HUES6 (cell line): ENCODE data around the gene WDR11.

Source experiments
- H3K27ac ChIP-seq: 2 replicates; pipeline ENCODE4 v1.7.0; 2013; ENCODE audit warnings: low read depth, mild to moderate bottlenecking, low read length, inconsistent platforms
- H3K27me3 ChIP-seq: 2 replicates; pipeline ENCODE4 v1.6.1; 2013; ENCODE audit warnings: low read length; ENCODE audit not compliant: control insufficient read depth, insufficient read depth
- H3K36me3 ChIP-seq: 2 replicates; pipeline ENCODE4 v1.6.1; 2013; ENCODE audit warnings: low read length; ENCODE audit not compliant: control insufficient read depth, insufficient read depth
- H3K4me1 ChIP-seq: 2 replicates; pipeline ENCODE4 v1.6.1; 2013; ENCODE audit warnings: low read length; ENCODE audit not compliant: control insufficient read depth, insufficient read depth
- H3K4me3 ChIP-seq: 2 replicates; pipeline ENCODE4 v1.5.1; 2013; ENCODE audit warnings: low read depth, low read length
- H3K9ac ChIP-seq: one replicate; pipeline ENCODE4 v1.6.1; 2013; ENCODE audit warnings: mild to moderate bottlenecking, low read length
- H3K9me3 ChIP-seq: 2 replicates; pipeline ENCODE4 v1.6.1; 2013; ENCODE audit warnings: low read depth, low read length; ENCODE audit not compliant: control insufficient read depth, insufficient read depth

Gene WDR11

GRCh38 chr10:120926611-120927010 is 75.4 kb downstream of the WDR11 start:
- H3K4me1 ChIP-seq = no peaks in the 10 kb centered on the region
- H3K9me3 ChIP-seq = no peaks in the 10 kb centered on the region
- H3K27me3 ChIP-seq = no peaks in the 10 kb centered on the region
- H3K36me3 ChIP-seq = no peaks in the 10 kb centered on the region
- H3K4me3 ChIP-seq = no peak overlapping the region
- no peak overlapping the region for H3K27ac ChIP-seq
- H3K9ac ChIP-seq = no peak overlapping the region

- no peaks in the 10 kb centered on the region for H3K4me1 ChIP-seq
- H3K36me3 ChIP-seq = no peaks in the 10 kb centered on the region
- H3K27me3 ChIP-seq = no peaks in the 10 kb centered on the region
- H3K4me3 ChIP-seq = no peak overlapping the region
- no peak overlapping the region for H3K9ac ChIP-seq
- no peaks in the 10 kb centered on the region for H3K9me3 ChIP-seq
- no peak overlapping the region for H3K27ac ChIP-seq
These were observed 76.2 kb downstream of the WDR11 start for GRCh38 chr10:120927352-120927751.

DNA sequence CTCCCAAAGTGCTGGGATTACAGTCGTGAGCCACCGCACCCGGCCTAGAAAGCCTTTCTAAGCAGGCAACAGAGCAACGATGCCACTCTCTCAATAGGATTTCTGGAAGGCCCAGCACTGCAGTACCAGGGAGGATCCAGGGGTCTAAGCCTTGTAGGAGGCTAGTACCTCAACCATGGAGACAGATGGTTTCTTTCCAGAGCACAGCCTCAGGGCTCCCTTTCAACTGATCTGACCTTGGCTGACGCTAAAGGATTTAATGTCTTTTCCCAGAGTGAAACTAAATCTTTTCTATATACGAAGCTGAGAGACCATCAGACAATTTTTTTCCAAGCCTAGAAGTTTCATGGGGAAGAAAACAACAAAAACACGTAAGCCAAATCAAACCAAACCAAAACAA is 78.0 kb downstream of the WDR11 start:
- Histone ChIP-seq H3K9me3 (no peaks in the 10 kb centered on the region), H3K36me3 (no peaks in the 10 kb centered on the region), H3K27ac (no peak overlapping the region), H3K9ac (no peak overlapping the region), H3K4me1 (no peaks in the 10 kb centered on the region), H3K27me3 (no peaks in the 10 kb centered on the region), H3K4me3 (no peak overlapping the region)

DNA sequence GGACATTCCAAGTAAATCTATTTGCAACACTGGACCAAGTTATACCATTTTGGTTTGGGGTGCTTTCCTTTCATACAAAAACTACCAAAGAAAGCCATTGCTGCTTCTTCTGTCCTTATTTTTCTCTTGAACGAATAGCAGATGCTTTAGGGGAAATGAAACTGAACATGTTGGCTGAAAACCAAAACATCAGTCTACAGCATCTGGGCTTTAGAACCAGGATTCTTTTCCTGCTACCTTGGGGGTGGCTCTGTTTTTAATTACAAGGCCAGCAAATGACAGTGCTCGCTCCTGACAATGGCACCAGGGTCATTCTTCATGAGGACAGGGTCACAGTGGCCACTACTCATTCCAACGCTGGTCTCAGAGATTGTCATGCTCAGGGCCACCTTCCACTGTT is 80.3 kb downstream of the WDR11 start:
- H3K27ac ChIP-seq = no peak overlapping the region
- no peaks in the 10 kb centered on the region for H3K27me3 ChIP-seq
- H3K36me3 ChIP-seq = no peaks in the 10 kb centered on the region
- H3K4me1 ChIP-seq = no peaks in the 10 kb centered on the region
- no peaks in the 10 kb centered on the region; the same call in 1 of the 2 replicates for H3K9me3 ChIP-seq
- H3K9ac ChIP-seq = no peak overlapping the region
- H3K4me3 ChIP-seq = no peak overlapping the region

DNA sequence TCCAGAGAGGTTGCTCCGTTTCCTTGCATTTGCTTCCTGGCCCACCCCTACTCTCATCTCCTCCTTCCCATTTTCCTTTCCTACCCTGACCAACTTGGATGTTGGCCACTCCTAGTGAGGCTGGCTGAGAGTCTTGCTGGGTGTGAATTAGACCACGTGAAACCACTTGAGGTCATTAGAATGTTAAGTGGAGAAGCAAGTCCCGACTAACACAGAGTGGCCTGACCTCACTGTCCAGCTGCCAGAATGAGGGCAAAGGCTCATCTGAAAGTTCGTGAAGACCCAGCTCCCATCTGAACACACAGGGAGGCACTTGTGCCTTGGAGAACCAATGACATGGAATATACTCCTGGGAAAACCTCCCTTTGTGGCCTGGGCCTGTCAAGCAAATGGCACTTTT is 80.8 kb downstream of the WDR11 start:
- no peaks in the 10 kb centered on the region for H3K36me3 ChIP-seq
- H3K9me3 ChIP-seq = no peaks in the 10 kb centered on the region; the same call in 1 of the 2 replicates
- H3K9ac ChIP-seq = no peak overlapping the region
- H3K27me3 ChIP-seq = no peaks in the 10 kb centered on the region
- no peaks in the 10 kb centered on the region for H3K4me1 ChIP-seq
- no peak overlapping the region for H3K27ac ChIP-seq
- H3K4me3 ChIP-seq = no peak overlapping the region

DNA sequence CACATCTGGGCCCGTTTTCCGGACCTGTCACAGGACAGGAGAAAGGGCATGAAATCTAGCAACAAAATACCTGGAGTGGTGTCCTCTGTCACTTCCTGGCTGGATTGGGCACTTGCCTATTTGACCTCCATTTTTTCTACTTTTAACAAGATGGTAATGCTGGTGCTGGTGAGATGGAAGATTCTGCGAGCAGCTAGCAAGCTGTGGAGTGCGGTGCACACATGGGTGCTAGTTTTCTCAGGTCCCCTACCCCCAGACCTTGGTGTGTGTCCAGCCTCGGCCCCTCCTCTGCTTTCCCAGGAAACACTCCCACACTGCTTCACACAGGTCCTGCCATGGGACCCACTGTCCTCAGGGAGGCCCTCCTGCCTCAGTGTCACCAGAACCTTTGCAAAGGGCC is 87.7 kb downstream of the WDR11 start:
- H3K9me3 ChIP-seq = peaks cover 2% of the 10 kb centered on the region; the same call in 1 of the 2 replicates
- H3K36me3 ChIP-seq = no peaks in the 10 kb centered on the region
- peaks cover 10% of the 10 kb centered on the region for H3K4me1 ChIP-seq
- H3K4me3 ChIP-seq = no peak overlapping the region
- no peak overlapping the region for H3K9ac ChIP-seq
- H3K27ac ChIP-seq = no peak overlapping the region
- H3K27me3 ChIP-seq = no peaks in the 10 kb centered on the region

DNA sequence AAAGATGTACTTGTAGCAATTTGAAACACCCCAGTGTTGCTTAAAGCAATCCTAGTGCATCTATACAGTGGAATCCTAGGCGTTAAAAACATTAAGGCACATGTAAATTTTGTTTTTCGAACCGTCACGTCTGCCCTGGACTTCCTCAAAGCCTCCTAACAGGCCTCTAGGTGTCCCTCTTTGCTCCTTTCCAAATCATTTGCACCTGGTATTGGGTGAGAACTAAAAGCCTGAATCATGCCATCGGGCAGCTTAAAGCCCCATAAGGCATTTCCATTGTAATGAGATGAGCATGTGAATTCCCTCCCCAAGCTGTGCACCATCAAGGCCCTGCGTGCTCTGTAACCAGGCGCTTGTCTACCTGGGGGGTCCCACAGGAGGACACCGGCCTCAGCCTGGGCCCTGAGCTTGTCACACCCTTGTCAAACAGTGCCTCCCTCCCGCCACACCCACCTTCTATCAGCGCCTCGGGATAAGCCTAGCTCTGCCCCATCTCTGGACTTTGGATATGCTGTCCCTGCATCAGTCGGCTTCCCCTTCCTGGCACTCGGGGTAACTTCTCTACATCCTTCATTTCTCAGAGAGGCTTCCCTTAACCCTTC is 89.2 kb downstream of the WDR11 start:
- Histone ChIP-seq H3K27me3 (no peaks in the 10 kb centered on the region), H3K36me3 (no peaks in the 10 kb centered on the region), H3K9ac (no peak overlapping the region), H3K27ac (no peak overlapping the region), H3K9me3 (peaks cover 2% of the 10 kb centered on the region; the same call in 1 of the 2 replicates), H3K4me3 (no peak overlapping the region), H3K4me1 (peaks cover 10% of the 10 kb centered on the region)

DNA sequence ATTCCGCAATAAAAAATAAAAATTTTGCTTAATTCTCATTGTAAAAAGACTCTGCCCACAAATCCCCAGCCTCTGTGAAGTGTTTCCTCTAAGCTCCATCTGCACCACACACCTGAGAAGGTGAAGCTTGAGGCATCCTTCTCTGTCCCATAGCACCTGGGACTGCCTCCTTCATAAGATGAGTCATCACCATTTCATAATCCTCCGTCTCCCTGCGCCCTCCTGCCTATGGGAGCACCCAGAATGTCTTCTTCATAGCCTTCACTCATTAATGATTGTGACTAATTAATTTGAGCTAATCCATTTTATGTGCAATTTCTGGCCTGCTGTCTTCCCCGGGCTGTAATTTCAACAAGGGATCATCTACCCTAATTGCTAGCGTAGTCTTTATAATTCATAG is 90.3 kb downstream of the WDR11 start:
- peaks cover 10% of the 10 kb centered on the region for H3K4me1 ChIP-seq
- 0 out of 2 replicates have a peak, but pooled peaks cover 2% of the 10 kb centered on the region for H3K9me3 ChIP-seq
- no peak overlapping the region for H3K4me3 ChIP-seq
- no peaks in the 10 kb centered on the region for H3K27me3 ChIP-seq
- no peaks in the 10 kb centered on the region for H3K36me3 ChIP-seq
- no peak overlapping the region for H3K9ac ChIP-seq
- no peak overlapping the region for H3K27ac ChIP-seq

GRCh38 chr10:120942806-120943413 is 91.7 kb downstream of the WDR11 start:
- H3K27me3 ChIP-seq = no peaks in the 10 kb centered on the region
- H3K9ac ChIP-seq = no peak overlapping the region
- H3K4me1 ChIP-seq = peaks cover 10% of the 10 kb centered on the region
- no peak overlapping the region for H3K27ac ChIP-seq
- no peaks in the 10 kb centered on the region for H3K36me3 ChIP-seq
- H3K4me3 ChIP-seq = no peak overlapping the region
- H3K9me3 ChIP-seq = no peaks in the 10 kb centered on the region

DNA sequence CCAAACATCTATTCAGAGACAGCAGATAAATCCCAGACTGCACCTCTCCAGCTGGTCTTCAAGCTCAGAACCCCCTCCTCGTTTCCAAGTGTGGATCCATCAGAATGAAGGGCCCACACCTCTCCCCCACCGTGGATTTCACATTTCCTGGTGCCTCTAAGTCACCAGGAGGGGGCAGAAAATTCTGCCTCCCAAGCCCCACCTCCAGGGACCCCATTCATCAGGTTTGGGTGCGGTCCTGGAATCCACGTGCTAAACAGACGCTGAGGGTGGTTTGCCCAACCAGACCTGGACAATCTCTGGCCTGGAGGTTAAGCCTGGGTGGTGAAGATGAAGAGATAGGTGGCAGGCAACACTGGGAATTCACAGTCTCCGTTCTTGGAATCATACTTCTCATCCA is 92.4 kb downstream of the WDR11 start:
- no peak overlapping the region for H3K27ac ChIP-seq
- no peak overlapping the region for H3K4me3 ChIP-seq

DNA sequence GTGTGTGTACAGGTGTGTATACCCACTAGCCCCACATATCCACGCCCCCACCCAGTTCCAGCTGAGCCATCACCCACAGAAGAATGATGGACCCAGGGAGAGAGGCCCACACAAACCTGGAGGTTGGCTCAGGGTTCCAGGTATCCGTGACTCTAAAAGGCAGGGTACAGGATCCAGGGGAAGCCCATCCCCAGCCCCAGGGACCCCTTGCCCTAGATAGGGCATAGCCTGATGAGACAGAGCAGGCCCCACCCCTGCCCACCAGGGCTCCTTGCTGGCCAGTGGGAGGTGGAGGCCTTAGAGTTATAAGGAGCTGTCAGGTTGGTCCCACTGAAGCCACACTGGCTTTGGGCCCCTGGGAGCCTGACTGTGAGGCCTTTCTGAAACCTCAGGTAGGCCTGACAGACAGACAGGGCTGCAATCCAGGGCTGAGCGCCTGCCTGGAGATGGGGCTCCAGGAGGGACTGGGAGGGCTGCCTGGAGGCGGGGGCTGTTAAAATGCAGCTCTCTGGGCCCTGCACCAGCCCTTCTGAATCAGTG is 93.5 kb downstream of the WDR11 start:
- H3K4me3 ChIP-seq = no peak overlapping the region
- H3K27ac ChIP-seq = no peak overlapping the region
- no peaks in the 10 kb centered on the region for H3K9me3 ChIP-seq
- H3K36me3 ChIP-seq = no peaks in the 10 kb centered on the region
- peaks cover 7% of the 10 kb centered on the region for H3K27me3 ChIP-seq
- peaks cover 16% of the 10 kb centered on the region for H3K4me1 ChIP-seq
- H3K9ac ChIP-seq = no peak overlapping the region

More for the DNA sequence above, 92.4 kb downstream of the WDR11 start:
- Histone ChIP-seq H3K9me3 (no peaks in the 10 kb centered on the region), H3K4me1 (peaks cover 10% of the 10 kb centered on the region), H3K27me3 (no peaks in the 10 kb centered on the region), H3K9ac (no peak overlapping the region), H3K36me3 (no peaks in the 10 kb centered on the region)
